ENCODE measurements around the gene CHST13.

GRCh38 chr3:126502656-126503055, 21.3 kb upstream of the CHST13 start:
- TF ChIP-seq, protein P1, sequence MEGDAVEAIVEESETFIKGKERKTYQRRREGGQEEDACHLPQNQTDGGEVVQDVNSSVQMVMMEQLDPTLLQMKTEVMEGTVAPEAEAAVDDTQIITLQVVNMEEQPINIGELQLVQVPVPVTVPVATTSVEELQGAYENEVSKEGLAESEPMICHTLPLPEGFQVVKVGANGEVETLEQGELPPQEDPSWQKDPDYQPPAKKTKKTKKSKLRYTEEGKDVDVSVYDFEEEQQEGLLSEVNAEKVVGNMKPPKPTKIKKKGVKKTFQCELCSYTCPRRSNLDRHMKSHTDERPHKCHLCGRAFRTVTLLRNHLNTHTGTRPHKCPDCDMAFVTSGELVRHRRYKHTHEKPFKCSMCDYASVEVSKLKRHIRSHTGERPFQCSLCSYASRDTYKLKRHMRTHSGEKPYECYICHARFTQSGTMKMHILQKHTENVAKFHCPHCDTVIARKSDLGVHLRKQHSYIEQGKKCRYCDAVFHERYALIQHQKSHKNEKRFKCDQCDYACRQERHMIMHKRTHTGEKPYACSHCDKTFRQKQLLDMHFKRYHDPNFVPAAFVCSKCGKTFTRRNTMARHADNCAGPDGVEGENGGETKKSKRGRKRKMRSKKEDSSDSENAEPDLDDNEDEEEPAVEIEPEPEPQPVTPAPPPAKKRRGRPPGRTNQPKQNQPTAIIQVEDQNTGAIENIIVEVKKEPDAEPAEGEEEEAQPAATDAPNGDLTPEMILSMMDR (conservative IDR thresholded peaks at IDR 0.05 in 1 of 2, IDR thresholded peaks at IDR 0.05 in 1 of 2; ENCODE audit: extremely low read depth in 1 of 2, insufficient read depth in 1 of 2, low read depth in 1 of 2, low read length in 2 of 2) = no peak
- no peak for TF ChIP-seq EZH2 (IDR thresholded peaks at IDR 0.05; ENCODE audit: borderline replicate concordance, low read length)
